GM18511 (cell line): ENCODE results near the gene SOX8.
"Not testable (repeated sequence)": the region's sequence is repeated elsewhere in the genome, so short reads cannot be mapped to it uniquely, and the experiment has no call there.

Experiments
- ATAC-seq: cut with Tn5 transposase; IDR thresholded peaks from one replicate; pipeline ENCODE4 v1.9.1; 2021; ENCODE audit warnings: mild to moderate bottlenecking, moderate library complexity; ENCODE audit not compliant: unreplicated experiment

Gene SOX8

DNA sequence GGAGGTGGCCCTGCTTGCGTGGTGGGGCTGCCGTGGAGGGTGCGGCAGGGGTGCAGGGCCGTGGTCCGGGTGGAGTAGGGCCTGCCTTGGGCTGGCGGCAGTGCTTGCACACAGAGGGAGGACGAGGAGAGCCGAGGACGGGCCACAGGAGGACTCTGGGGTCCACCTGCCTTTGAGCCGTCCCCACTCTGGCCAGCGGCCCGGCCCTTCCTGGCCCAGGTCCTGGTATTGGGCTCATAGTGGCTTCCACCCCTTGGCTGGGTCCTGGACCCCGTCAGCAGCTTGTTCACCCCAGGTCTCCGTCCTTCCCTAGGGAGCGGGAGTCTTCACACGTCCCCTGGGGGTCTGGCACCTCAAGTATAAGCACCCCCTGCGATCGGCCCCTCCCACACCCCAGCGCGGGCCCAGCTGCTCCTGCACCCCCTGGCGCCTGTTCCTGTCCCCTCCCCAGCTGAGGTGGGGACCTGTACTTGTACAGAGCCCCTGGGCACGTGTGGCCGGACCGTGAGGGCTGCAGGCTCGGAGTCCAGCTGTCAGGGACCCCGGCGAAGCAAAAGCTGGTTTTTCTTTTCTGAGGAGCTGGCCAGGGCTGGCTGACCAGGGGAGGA is 40.1 kb downstream of the SOX8 start:
- ATAC-seq: no peak

DNA sequence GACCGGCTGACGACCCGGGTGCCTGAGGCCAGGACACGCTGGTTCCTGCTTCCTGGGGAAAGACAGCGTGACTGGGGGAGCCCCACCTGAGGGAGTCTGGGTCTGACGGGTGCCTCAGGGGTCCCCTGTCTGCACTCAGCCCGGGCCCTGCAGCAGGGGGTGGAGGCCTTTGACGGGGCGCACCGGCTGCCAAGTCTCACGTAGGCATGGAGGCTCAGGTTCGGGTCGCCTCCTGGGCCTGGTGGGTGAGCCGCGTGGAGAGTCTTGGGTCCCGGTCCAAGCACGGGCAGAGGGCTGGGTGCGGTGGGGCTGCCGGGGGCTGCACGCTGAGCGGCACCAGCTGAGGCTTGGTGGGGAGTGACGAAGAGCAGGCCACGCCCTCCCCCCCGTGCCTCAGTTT is 40.9 kb downstream of the SOX8 start:
- no peak for ATAC-seq

GRCh38 chr16:1024138-1024537 is 42.6 kb downstream of the SOX8 start:
- no peak for ATAC-seq

- ATAC-seq: not testable (repeated sequence)
These were observed 43.7 kb downstream of the SOX8 start for GRCh38 chr16:1025183-1025809.

- ATAC-seq: no peak
These were observed 44.6 kb downstream of the SOX8 start for GRCh38 chr16:1026057-1026783.

- no peak for ATAC-seq
These were observed 45.4 kb downstream of the SOX8 start for GRCh38 chr16:1026784-1027500.

DNA sequence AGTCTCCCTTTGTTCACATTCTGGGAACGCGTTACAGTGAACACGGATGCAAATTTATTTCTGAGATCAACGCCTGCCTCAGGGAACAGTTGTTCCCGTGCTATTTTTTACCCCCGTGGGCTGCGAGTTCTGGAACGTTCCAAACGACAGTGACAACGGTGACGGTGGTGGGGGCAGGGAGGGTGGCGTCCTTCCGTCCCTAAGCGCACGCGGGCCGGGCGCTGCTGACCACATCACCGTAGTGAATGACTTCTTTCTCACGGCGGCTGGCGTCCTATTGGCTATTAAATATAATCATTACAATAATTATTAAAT is 45.9 kb downstream of the SOX8 start:
- ATAC-seq: no peak

GRCh38 chr16:1028056-1028455 is 46.5 kb downstream of the SOX8 start:
- ATAC-seq: no peak

GRCh38 chr16:1028524-1029258 is 47.1 kb downstream of the SOX8 start:
- ATAC-seq: no peak

DNA sequence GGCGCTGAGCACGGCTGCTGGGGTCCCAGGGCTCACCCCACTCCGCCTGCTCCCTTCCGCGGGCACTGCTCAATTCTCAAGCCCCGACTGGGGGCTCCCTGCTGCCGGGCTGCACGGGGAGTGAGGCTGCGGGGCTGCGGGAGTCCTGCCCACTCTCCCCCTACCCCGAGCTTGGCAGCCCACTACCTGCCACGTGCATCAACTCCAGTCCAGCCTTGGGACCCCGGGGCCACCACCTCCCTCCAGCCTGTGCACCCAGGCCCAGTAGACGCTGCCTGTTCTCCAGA is 47.6 kb downstream of the SOX8 start:
- ATAC-seq: no peak

DNA sequence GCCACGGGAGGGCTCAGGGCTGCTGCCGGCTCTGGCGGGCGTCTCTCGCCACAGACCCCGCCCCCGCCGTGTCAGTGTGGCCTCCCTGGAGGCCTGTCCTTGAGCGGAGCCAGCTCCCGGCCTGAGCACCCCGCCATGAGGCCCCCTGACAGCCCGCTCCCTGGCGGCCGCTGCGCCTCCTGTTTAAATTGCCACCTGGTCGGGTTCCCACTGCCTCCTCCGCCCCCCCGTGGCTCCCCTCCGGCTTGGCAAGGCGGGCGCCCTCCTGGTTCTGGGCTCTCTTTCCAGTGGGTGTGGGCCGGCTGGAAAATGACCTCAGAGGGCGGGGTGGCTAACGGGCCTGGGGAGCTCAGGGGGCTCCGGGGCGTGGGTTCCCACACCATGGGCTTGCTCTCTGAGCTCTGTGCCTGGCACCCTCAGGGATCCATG is 48.9 kb downstream of the SOX8 start:
- ATAC-seq: no peak

DNA sequence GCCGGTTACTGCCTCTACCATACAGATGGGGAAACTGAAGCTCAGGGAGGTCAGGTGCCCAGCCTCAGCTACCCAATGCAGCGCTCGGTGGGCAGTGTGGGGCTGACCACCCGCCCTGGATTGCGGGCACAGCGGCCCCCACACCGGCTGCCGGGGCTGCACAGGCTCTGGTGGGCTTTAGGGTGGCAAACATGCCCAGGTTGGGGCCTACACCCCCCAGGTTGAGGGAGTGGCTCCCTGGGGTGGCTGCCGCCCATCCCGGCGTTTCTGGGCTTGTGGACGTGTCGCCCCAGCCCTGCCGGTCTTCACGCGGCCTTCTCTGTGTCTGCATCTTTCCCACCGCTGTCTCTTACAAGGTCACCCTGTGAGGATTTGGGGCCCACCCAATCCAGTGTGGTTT is 50.1 kb downstream of the SOX8 start:
- ATAC-seq: no peak

DNA sequence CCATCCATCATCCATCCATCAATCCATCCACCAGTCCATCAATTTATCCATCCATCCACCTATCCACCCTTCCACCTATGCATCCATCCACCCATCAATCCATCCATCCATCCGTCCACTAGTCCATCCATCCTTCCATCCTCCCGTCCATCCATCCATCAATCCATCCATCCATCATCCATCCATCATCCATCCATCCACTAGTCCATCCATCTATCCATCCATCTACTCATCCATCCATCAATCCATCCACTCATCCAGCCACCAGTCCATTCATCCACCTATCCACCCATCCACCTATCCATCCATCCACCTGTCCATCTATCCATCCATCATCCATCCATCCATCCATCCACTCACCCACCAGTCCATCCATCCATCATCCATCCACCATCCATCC is 51.0 kb downstream of the SOX8 start:
- no peak for ATAC-seq

- ATAC-seq: no peak
These were observed 51.6 kb downstream of the SOX8 start for GRCh38 chr16:1033128-1033679.

DNA sequence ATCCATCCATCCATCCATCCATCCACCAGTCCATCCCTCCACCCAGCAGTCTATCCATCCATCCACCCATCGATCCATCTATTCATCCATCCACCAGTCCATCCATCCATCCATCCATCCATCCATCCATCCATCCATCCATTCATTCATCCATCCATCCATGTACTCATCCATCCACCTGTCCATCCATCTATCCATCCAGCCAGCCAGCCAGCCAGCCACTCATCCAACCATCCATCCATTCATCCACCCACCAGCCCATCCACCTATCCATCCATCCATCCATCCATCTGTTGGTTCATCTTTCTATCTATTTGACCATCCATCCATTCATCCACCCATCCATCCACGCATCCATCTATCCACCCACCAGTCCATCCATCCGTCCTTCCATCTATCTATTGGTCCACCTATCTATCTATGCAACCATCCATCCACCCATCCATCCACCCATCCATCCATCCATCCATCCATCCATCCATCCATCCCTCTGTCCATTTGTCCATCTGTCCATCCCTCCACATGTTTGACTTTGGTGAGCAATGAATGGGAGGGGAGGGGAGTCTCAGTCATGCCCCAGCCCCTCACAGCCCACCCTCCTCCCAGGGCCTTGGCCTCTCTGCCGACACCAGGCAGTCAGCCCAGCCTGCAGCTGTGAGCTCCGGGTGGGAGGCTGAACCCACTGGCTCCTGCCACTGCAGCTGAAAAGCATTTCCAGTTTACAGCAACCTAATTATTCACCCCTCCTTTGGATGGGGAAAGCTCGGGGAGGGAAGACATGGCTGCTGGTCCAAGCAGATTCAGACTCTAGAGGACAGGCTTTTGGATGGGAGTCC is 52.9 kb downstream of the SOX8 start:
- ATAC-seq: no peak

- no peak for ATAC-seq
These were observed 53.5 kb downstream of the SOX8 start for GRCh38 chr16:1035066-1035415.

- no peak for ATAC-seq
These were observed 54.6 kb downstream of the SOX8 start for GRCh38 chr16:1036166-1036565.
